Globus pallidus (tissue), 1 donor: Measurements from ENCODE around the gene RNASEH2B.

ENCODE experiments used
- DNase-seq: peaks from one replicate; pipeline ENCODE4 v3.0.0-alpha.2; 2015; ENCODE audit warnings: low spot score

The RNASEH2B gene

DNA sequence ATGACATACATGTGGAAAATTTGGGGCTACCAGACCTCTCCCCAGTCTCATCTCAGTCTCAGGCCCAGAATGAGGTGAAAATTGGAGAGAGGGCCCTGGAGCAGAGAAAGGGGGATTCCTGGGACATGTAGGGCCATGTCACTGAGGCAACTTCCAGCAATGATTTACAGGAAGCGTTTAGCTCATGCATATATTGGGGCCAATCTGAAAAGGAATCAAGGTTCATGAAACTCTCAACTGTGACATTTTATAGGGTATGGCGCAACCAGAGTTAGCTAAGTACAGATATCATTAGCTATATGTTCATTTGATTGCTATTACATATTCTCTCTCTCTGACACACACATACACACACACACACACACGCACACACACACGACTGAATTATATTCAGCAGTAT is 86.3 kb downstream of the RNASEH2B start:
- DNase-seq: no peak

DNA sequence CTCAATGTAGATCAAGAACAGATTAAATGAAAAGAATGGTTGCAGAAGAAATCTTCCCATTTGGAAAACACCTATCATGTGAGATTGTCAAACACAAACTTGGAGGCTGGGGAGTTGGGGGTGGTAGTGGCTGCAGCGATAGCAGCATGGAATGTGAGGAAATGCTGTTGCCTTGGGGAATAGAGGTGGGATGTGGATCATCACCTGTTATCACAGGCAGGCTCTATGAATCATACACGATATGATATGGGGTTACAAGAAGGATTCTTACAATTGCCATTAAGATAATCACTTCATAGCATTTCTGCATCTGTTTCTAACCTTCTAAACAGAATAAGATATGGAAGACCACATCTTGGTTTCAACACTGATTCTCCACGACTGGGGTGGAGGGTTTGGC is 88.7 kb downstream of the RNASEH2B start:
- DNase-seq: no peak

DNA sequence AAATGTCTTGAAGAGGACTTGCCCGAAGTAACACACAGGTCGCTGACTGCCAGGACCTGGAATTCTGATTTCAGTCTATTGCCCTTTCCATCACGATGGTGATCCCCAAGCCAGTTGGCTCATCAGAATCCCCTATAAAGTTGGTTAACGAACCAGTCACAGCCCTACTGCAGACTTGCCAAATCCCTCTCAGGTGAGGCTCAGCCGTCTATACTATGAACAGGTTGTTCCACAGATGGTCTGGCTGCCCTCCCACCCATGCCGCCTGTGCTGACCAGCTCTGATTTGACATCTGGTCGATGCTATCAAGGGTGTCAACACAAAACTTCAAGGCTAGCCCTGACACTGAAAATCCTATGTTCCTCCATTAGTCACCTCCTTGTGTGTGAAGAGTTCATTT is 90.0 kb downstream of the RNASEH2B start:
- no peak for DNase-seq

DNA sequence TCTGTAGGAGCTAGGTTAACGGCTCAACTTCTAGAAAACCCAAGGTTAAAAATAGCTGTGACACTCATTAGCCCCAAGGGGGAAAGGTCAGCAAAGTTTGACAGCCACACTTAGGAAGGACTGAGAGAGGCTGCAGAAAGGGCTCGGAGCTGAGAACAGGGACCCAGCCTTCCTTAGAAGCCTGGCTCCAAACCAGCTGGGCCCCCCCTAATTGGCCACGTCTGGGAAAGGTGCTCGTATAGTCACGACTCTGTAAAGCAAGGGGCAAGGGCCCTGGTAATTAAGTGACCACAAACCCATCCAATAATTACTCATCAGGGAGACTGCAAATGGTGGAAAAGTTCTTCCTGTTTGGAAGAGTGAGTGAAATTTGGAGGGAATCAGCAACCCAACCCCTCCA is 90.5 kb downstream of the RNASEH2B start:
- DNase-seq: no peak

GRCh38 chr13:51000571-51001260 is 91.1 kb downstream of the RNASEH2B start:
- DNase-seq: no peak

DNA sequence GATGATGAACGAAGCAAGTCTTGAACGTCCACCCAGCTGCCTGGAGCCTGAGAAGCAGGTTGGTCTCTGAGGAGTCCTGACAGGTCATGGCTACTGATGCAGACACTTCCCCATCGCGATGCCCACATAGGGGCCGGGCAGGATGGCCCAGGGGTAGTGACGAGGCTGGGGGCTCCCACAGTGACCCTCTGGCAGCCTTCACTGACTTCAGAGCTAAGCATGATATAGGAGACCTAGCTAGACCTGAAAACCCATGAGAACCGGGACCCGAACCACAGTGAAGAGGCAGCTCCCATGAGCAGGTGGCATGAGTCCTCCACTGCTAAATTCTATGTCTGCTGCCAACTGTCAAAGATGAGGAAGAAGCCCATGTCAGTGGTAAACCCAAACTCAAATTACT is 91.7 kb downstream of the RNASEH2B start:
- no peak for DNase-seq

DNA sequence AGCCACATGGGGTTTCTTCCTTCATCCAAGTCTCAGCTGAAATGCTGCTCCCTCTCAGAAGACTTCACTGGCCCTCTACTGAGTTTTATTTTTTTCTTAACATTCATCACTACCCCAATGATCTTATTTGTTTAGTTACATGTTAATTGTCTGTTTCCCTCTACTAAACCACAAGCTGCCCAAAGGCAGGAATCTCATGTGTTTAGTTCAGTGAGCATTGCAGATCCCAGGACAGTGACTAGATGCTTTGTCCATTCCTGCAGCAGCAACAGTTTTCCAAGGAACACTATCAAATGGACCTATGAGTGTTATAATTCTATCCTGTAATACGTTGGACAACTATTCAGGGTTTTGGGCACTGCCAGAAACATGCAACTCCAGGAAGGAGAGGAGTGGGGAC is 93.1 kb downstream of the RNASEH2B start:
- no peak for DNase-seq

DNA sequence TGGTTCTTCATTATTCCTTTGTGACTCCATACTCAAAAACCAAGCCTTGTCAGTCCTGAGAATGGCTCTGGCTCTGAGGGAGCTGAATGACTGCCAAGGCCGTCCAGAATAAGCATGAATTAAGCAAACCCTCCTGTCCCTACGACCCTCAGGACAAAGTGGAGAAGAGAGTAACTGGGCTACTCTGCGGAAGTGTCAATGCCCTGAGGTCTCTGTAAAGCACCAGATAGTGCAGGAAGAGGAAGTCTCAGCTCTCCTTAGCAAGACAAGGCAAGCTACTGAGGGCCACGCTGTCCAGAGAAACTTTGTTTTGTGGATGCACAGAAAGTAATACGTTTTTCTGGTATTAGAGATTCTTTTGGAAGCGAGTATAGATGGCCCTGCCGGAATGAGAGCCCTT is 94.1 kb downstream of the RNASEH2B start:
- DNase-seq: no peak

DNA sequence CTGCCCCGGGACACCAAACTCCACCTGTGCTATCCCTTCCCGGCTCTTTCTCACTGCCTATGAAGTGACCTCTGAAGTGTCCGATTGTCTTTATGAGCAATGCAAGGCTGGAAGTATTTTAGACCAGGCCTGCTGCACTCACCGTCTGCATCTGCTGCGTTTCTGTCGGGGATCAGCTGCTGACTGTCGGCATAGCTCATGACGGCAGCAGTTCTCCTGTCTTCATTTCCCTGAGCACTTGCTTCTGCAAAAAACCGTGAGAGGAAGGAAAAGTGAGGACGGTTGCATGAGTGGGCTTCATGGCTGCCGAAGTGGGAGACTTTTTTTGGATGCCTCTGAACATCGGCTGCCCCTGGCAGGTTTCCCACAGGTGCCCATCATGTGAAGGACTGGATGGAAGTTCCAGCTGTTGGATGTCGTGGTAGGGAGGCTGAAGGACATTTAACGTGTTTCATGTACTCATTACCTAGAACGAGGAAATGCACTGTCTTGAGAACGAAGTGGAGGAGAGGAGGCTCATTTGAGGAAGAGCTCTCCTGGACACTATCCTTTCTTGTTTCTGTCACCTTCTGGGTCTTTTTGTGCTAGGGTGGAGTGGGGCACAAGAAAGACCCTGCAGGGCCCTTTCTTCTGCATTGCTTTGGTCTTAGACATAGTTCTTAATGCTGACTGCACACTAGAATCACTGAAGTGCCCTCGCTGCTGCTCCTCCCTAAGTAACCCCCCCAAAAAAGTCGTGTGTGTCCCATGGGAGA is 94.7 kb downstream of the RNASEH2B start:
- no peak for DNase-seq

GRCh38 chr13:51004918-51005460 is 95.4 kb downstream of the RNASEH2B start:
- DNase-seq: no peak

DNA sequence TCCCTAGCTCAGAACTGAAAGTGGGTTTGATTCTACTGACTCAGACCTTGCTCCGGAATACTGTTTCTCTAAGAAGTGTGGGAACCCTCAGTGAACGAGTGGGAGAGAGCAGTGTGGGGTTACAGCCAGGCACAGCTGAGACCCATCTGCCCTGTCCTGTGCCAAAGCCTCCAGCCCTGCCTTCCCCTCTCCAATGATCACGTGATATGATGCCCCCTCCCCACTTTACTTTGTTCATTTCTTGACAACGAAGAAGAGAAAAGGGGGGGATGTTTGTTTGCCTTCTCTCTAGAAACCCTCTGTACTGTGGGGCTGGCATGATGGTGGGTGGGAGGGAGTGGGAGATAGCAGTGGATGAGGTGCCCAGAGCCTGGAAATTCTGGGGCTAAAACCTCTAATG is 96.0 kb downstream of the RNASEH2B start:
- no peak for DNase-seq
